Non-pigmented ciliary epithelial cell (primary cell): Measurements from ENCODE around the gene CRTC1.

ENCODE experiments used
- DNase-seq: peaks from one replicate; pipeline ENCODE4 v3.0.0-alpha.2; 2010; ENCODE audit warnings: low read depth

Gene CRTC1

GRCh38 chr19:18746401-18747325, 63.2 kb downstream of the CRTC1 start:
- DNase-seq: no peak

- DNase-seq: no peak
Observed at GRCh38 chr19:18749362-18750231, 66.1 kb downstream of the CRTC1 start.

- DNase-seq: no peak
Observed at GRCh38 chr19:18750295-18750970, 67.0 kb downstream of the CRTC1 start.

- DNase-seq: no peak
Observed at GRCh38 chr19:18751571-18751970, 68.1 kb downstream of the CRTC1 start.

GRCh38 chr19:18754501-18754900, 71.0 kb downstream of the CRTC1 start:
- DNase-seq: no peak

GRCh38 chr19:18756896-18757295, 73.4 kb downstream of the CRTC1 start:
- no peak for DNase-seq

GRCh38 chr19:18759304-18759994, 76.0 kb downstream of the CRTC1 start:
- no peak for DNase-seq

- no peak for DNase-seq
Observed at GRCh38 chr19:18759995-18760426, 76.5 kb downstream of the CRTC1 start.

- no peak for DNase-seq
Observed at GRCh38 chr19:18760440-18761383, 77.2 kb downstream of the CRTC1 start.

GRCh38 chr19:18761531-18762110, 78.1 kb downstream of the CRTC1 start:
- DNase-seq: no peak

GRCh38 chr19:18762125-18763023, 78.9 kb downstream of the CRTC1 start:
- no peak for DNase-seq

GRCh38 chr19:18763674-18764590, 80.5 kb downstream of the CRTC1 start:
- no peak for DNase-seq

- DNase-seq: no peak
Observed at GRCh38 chr19:18764591-18765051, 81.1 kb downstream of the CRTC1 start.

- DNase-seq: no peak
Observed at GRCh38 chr19:18765224-18765623, 81.7 kb downstream of the CRTC1 start.

GRCh38 chr19:18768046-18768771, 84.7 kb downstream of the CRTC1 start:
- no peak for DNase-seq

GRCh38 chr19:18768997-18769891, 85.8 kb downstream of the CRTC1 start:
- DNase-seq: no peak
